C4-2B (cell line): ENCODE measurements around the gene WWC1.

Experiments used
- ZFX ChIP-seq: fragments of 450-650 bp; IDR thresholded peaks from 2 replicates; pipeline ENCODE4 v1.6.1; 2017
- TF ChIP-seq, protein P1 (sequence below): fragments of 450-650 bp; conservative IDR thresholded peaks from 2 replicates; pipeline ENCODE4 v1.5.1; 2017; ENCODE audit warnings: mild to moderate bottlenecking

DNA sequence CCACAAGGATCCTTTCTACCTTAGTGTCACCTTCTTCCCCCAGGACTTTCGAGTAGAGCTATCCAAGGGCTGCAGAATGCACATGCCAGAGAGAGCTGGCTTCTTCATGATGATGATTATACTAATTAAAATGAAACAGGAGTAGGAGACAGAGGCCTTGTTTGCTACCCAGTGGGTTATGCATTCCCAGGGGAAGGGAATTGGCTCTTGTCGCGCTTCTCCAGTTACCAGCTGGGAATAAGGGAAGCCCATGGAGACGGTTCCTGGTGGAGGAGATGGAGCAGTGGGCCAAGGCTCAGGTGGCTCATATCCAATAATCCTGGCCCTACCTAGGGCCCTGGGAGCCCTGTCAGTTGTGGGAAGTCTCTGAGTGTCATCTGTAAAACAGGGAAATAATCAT is 65.1 kb downstream of the WWC1 start:
- TF ChIP-seq, protein P1, sequence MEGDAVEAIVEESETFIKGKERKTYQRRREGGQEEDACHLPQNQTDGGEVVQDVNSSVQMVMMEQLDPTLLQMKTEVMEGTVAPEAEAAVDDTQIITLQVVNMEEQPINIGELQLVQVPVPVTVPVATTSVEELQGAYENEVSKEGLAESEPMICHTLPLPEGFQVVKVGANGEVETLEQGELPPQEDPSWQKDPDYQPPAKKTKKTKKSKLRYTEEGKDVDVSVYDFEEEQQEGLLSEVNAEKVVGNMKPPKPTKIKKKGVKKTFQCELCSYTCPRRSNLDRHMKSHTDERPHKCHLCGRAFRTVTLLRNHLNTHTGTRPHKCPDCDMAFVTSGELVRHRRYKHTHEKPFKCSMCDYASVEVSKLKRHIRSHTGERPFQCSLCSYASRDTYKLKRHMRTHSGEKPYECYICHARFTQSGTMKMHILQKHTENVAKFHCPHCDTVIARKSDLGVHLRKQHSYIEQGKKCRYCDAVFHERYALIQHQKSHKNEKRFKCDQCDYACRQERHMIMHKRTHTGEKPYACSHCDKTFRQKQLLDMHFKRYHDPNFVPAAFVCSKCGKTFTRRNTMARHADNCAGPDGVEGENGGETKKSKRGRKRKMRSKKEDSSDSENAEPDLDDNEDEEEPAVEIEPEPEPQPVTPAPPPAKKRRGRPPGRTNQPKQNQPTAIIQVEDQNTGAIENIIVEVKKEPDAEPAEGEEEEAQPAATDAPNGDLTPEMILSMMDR = no peak
- no peak for TF ChIP-seq ZFX
